Measurements from ENCODE around the gene SPOCK2.

SPOCK2 gene

GRCh38 chr10:72096115-72097000 is 8.0 kb upstream of the SPOCK2 start:
- DNase-seq (ENCODE audit: low spot score), result no peak
- in situ Hi-C loops (cut with MboI; ENCODE audit: low pct_unique_long_range_greater_than_20kb, low sequenced_read_pairs, unreplicated experiment), result no loop called here
- TF ChIP-seq CTCF (IDR thresholded peaks at IDR 0.05; ENCODE audit: extremely low read depth, insufficient read depth, missing control alignments), result no peak

GRCh38 chr10:72095195-72095594 is 6.8 kb upstream of the SPOCK2 start:
- in situ Hi-C loops (cut with MboI; ENCODE audit: low pct_unique_long_range_greater_than_20kb, low sequenced_read_pairs, unreplicated experiment), result no loop called here
- no peak for DNase-seq (ENCODE audit: low spot score)
- no peak for TF ChIP-seq CTCF (IDR thresholded peaks at IDR 0.05; ENCODE audit: extremely low read depth, insufficient read depth, missing control alignments)

- DNase-seq (ENCODE audit: low spot score), result no peak
- TF ChIP-seq CTCF (IDR thresholded peaks at IDR 0.05; ENCODE audit: extremely low read depth, insufficient read depth, missing control alignments), result no peak
- in situ Hi-C loops (cut with MboI; ENCODE audit: low pct_unique_long_range_greater_than_20kb, low sequenced_read_pairs, unreplicated experiment), result no loop called here
Observed at GRCh38 chr10:72094574-72094973, 6.2 kb upstream of the SPOCK2 start.

GRCh38 chr10:72093450-72093849 is 5.1 kb upstream of the SPOCK2 start:
- no peak for DNase-seq (ENCODE audit: low spot score)
- in situ Hi-C loops (cut with MboI; ENCODE audit: low pct_unique_long_range_greater_than_20kb, low sequenced_read_pairs, unreplicated experiment), result no loop called here
- no peak for TF ChIP-seq CTCF (IDR thresholded peaks at IDR 0.05; ENCODE audit: extremely low read depth, insufficient read depth, missing control alignments)

- in situ Hi-C loops (cut with MboI; ENCODE audit: low pct_unique_long_range_greater_than_20kb, low sequenced_read_pairs, unreplicated experiment), result no loop called here
- no peak for TF ChIP-seq CTCF (IDR thresholded peaks at IDR 0.05; ENCODE audit: extremely low read depth, insufficient read depth, missing control alignments)
- no peak for DNase-seq (ENCODE audit: low spot score)
Observed at GRCh38 chr10:72092987-72093386, 4.6 kb upstream of the SPOCK2 start.

- DNase-seq (ENCODE audit: low spot score), result no peak
- TF ChIP-seq CTCF (IDR thresholded peaks at IDR 0.05; ENCODE audit: extremely low read depth, insufficient read depth, missing control alignments), result no peak
- in situ Hi-C loops (cut with MboI; ENCODE audit: low pct_unique_long_range_greater_than_20kb, low sequenced_read_pairs, unreplicated experiment), result no loop called here
Observed at GRCh38 chr10:72092171-72092924, 4.0 kb upstream of the SPOCK2 start.

Data from GM13977 (cell line).